ENCODE data around the gene ORM1. TPM values are rescaled to one million over a fixed set of nuclear protein-coding genes. Genes with fewer than 3 reads are reported as not detected.

The ORM1 gene
- total RNA-seq, 1 experiment from 2014 or later, result not detected

DNA sequence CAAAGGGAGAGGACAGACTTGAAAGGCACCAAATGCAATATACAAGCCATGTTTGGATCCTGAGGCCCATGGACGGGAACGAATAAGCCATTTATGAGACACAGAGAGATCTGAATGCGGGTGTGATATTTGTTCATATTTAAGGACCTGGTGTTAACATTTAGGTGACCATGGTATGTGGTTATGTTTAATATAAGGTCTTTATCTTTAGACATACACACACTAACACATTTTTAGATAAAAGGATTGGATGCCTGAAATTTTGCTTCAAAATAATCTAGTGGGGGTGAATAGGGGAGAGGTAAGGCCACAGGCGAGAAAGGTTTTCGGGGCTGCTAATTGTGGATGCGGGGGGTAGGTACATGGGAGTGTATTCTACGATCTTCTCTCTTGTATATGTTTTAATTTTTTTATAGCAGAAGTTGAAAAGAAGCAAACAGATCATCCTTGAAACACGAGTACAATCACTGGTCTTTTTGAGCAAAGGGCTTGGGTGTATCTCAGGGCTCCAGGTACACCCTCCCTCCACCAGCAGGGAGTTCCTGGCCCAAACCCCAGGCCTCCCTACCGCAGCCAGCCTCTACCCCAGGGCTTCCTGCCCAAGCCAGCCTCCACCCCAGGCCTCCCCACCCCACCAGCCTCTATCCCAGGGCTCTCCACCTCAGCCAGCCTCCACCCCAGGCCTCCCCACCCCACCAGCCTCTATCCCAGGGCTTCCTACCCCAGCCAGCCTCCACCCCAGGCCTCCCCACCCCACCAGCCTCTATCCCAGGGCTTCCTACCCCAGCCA, 52.7 kb downstream of the ORM1 start:
- Histone ChIP-seq H3K36me3 (ENCODE audit: low read depth, low read length) (no peaks in the 10 kb centered on the region; the same call in 1 of the 2 replicates), H3K4me2 (ENCODE audit: low read length) (no peak overlapping the region), H3K27ac (ENCODE audit: low read length) (no peak overlapping the region), H4K20me1 (ENCODE audit: low read length) (no peaks in the 10 kb centered on the region), H3K4me1 (ENCODE audit: insufficient read depth, low read length) (peaks cover 25% of the 10 kb centered on the region), H3K4me3 (ENCODE audit: low read length) (no peak overlapping the region), H3K27me3 (ENCODE audit: low read length) (no peaks in the 10 kb centered on the region), H3K9ac (ENCODE audit: low read length) (no peak overlapping the region), H3K9me2 (replicated peaks; ENCODE audit: low read length) (no peaks in the 10 kb centered on the region), H3F3A (ENCODE audit: low read length, unreplicated experiment) (no peaks in the 10 kb centered on the region), H2AFZ (ENCODE audit: low read length) (no peak overlapping the region), H3K9me3 (ENCODE audit: low read length) (no peaks in the 10 kb centered on the region), H3K79me2 (ENCODE audit: low read length) (no peaks in the 10 kb centered on the region)
- ATAC-seq (no peak), DNase-seq (no peak)
- ChIA-PET POLR2A (ENCODE audit: unreplicated experiment) (no interaction called here), CTCF (no interaction called here)
- intact Hi-C loops (cut with micrococcal nuclease), result no loop called here
- no peak for TF ChIP-seq EZH2phosphoT487 (IDR thresholded peaks at IDR 0.05; ENCODE audit: borderline replicate concordance, low read length)
- no peak for TF ChIP-seq CTCF (conservative IDR thresholded peaks at IDR 0.05; ENCODE audit: low read depth, low read length)
- no peak for TF ChIP-seq EZH2 (IDR thresholded peaks at IDR 0.05; ENCODE audit: low read length, unreplicated experiment)
- BruUV-seq (replicated peaks), result no TSS peak

Other genes with a start within 250 kb of the ORM1 start
- gene AMBP, start 244.8 kb upstream of the ORM1 start, total RNA-seq (2014; rRNA removed), result 0.22 TPM in 1 of 2 replicates, not detected in the other
- 4.4 and 6.3 TPM in 2 replicates for gene KIF12, start 223.8 kb upstream of the ORM1 start, total RNA-seq (2014; rRNA removed)
- 4.3 and 11.4 TPM in 2 replicates for gene COL27A1, start 167.6 kb upstream of the ORM1 start, total RNA-seq (2014; rRNA removed)
- not detected in 2 replicates for gene ORM2, start 6.8 kb downstream of the ORM1 start, total RNA-seq (2014; rRNA removed)
- gene AKNA, start 64.9 kb downstream of the ORM1 start, total RNA-seq (2014; rRNA removed), result 7.6 and 9.1 TPM in 2 replicates
- 10.5 and 15.3 TPM in 2 replicates for gene WHRN, start 182.4 kb downstream of the ORM1 start, total RNA-seq (2014; rRNA removed)